ENCODE results near the gene RPL13A. TPM values are rescaled to one million over a fixed set of nuclear protein-coding genes. Genes with fewer than 3 reads are reported as not detected.
"Not testable (repeated sequence)": the region's sequence is repeated elsewhere in the genome, so short reads cannot be mapped to it uniquely, and the experiment has no call there.

Gene RPL13A
- total and polyA plus RNA-seq, 8 donors: 1,924 to 4,076 (median 3,551) TPM

DNA sequence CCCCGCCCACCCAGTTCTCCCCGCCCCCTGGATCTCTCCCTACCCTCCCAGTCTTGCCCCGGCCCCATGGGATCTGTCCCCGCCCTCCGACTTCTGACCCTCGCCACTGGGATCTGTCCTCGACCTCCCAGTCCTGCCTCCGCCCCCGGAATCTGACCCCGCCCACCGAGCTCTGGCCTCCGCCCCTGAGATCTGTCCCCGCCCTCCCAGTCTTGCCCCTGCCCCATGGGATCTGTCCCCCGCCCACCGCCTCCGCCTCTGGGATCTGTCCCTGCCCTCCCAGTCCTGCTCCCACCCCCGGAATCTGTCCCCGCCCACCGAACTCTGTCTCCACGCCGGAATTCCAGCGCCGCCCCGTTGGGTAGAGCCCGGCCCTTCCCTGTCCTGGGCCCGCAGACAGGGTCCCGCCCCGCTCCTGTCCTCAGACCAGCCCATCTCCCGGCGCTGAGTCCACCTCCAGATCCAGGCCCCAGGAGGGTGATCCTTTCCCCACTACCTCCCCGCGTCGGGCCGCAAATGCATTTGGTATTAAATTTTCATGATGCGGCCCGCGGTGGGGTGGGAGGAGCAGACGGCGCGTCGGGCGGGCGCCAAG, 44.5 kb upstream of the RPL13A start:
- H3K36me3 ChIP-seq: peaks cover 0 to 18% of the 10 kb centered on the region in 2 donors
- peak; percentile 85 for ATAC-seq
- TF ChIP-seq, protein P1, sequence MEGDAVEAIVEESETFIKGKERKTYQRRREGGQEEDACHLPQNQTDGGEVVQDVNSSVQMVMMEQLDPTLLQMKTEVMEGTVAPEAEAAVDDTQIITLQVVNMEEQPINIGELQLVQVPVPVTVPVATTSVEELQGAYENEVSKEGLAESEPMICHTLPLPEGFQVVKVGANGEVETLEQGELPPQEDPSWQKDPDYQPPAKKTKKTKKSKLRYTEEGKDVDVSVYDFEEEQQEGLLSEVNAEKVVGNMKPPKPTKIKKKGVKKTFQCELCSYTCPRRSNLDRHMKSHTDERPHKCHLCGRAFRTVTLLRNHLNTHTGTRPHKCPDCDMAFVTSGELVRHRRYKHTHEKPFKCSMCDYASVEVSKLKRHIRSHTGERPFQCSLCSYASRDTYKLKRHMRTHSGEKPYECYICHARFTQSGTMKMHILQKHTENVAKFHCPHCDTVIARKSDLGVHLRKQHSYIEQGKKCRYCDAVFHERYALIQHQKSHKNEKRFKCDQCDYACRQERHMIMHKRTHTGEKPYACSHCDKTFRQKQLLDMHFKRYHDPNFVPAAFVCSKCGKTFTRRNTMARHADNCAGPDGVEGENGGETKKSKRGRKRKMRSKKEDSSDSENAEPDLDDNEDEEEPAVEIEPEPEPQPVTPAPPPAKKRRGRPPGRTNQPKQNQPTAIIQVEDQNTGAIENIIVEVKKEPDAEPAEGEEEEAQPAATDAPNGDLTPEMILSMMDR (IDR thresholded peaks at IDR 0.05): no peak
- peak; percentile 67 to 97 (median 92) for DNase-seq
- peak overlapping the region; percentile 62 to 84 for H3K4me3 ChIP-seq
- no peaks in the 10 kb centered on the region for H3K9me3 ChIP-seq
- peak overlapping the region; percentile 73 to 77 for H3K27ac ChIP-seq
- peaks cover 0 to 31% of the 10 kb centered on the region in 2 donors for H3K4me1 ChIP-seq
- H3K27me3 ChIP-seq: peaks cover 35 to 50% of the 10 kb centered on the region in 2 donors
- intact Hi-C loops (cut with DNase I): loop anchor here in 1 of 2 donors (5.0 kb wide), 1 partner anchor 51 kb away; no protein-coding TSS in a partner anchor

DNA sequence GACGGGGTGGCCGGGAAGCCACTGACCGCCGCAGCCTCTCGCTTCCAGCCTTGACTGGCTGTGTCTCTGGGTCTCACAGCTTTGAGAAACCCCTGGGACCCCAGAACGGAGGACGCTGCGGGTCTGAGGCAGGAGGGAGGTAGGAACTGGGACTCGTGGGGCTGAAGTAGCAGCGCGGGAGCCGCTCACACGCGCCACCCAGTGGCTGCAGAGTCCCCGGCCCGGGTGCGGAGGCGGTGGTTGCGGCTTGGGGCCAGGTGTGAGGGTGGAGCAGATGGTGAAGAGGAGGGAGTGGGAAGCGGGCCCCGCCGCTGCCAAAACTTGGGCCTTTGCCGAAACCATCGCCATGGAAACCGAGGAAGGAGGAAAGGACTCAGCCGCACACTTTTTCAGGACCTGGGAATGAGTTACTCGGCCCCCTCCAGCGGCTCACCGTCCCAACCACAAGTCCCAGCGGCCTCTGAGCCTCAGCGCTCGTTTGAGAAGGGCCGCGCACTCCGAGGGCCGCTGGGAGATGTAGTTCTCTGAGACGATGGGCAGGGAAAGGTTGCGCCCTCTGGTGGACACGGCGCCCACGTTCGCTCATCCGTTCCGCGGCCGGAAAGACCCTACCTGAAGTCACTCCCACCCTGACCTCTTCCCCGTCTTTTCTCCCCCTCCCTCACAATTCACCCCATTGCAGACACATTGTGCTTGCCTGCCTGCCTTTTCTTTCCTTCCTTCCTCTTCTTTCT, 43.9 kb upstream of the RPL13A start:
- peak; percentile 93 for ATAC-seq
- H3K9me3 ChIP-seq: no peaks in the 10 kb centered on the region
- TF ChIP-seq, protein P1 (IDR thresholded peaks at IDR 0.05): peak; percentile 67 to 90
- H3K27me3 ChIP-seq: peaks cover 28 to 43% of the 10 kb centered on the region in 2 donors
- H3K27ac ChIP-seq: peak overlapping the region; percentile 73 to 77
- intact Hi-C loops (cut with DNase I): loop anchor here in 1 of 2 donors (5.0 kb wide), 1 partner anchor 51 kb away; no protein-coding TSS in a partner anchor
- peaks cover 0 to 25% of the 10 kb centered on the region in 2 donors for H3K36me3 ChIP-seq
- H3K4me3 ChIP-seq: peak overlapping the region; percentile 62 to 84
- DNase-seq: peak; percentile 94 to 98 (median 96)
- peaks cover 0 to 31% of the 10 kb centered on the region in 2 donors for H3K4me1 ChIP-seq

DNA sequence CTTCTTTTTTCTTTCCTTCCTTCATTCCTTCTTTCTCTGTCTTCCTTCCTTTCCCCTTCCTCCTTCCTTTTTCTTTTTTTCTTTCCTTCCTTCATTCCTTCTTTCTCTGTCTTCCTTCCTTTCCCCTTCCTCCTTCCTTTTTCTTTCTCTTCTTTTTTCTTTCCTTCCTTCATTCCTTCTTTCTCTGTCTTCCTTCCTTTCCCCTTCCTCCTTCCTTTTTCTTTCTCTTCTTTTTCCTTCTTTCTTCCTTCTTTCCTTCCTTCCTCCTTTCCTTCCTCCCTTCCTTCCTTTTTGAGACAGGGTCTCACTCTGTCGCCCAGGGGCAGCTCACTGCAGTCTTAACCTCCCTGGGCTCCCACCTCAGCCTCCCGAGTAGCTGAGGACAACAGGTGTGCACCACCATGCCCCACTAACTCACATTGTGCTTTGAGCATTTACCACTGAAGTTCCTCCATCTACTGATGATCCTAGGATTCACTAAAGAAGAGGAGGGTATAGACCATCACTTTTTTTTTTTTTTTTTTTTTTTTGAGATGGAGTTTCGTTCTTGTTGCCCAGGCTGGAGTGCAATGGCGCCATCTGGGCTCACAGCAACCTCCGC, 43.2 kb upstream of the RPL13A start:
- not testable (repeated sequence) for H3K27ac ChIP-seq, ATAC-seq, H3K9me3 ChIP-seq, H3K4me3 ChIP-seq
- Histone ChIP-seq H3K27me3 (peaks cover 24 to 36% of the 10 kb centered on the region in 2 donors), H3K36me3 (peaks cover 0 to 31% of the 10 kb centered on the region in 2 donors), H3K4me1 (peaks cover 0 to 34% of the 10 kb centered on the region in 2 donors)
- DNase-seq: peak in 1 of 4 donors; percentile 15
- intact Hi-C loops (cut with DNase I): loop anchor here in 1 of 2 donors (5.0 kb wide), 1 partner anchor 52 kb away; no protein-coding TSS in a partner anchor

DNA sequence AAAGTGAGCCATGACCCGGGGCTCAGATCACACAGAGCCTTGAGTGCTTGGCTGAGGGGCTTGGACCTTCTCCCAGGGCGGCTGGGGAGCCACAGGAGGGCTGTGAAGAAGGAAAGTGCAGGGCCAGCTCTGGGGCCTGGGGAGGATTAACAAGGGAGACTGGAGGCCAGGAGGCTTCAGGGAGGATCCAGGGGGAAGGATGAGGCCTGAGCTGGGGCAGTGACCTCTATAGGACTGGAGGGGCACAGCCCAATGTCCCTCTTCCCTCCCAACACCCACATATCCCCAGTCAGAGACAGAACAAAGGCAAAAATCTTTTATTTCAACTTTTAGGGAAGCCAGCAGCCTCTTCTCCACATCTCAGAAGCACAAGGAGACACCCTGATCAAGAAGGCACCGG, 41.4 kb upstream of the RPL13A start:
- no peak overlapping the region for H3K4me3 ChIP-seq
- ATAC-seq (no peak), DNase-seq (no peak)
- peaks cover 0 to 34% of the 10 kb centered on the region in 2 donors for H3K36me3 ChIP-seq
- H3K9me3 ChIP-seq: no peaks in the 10 kb centered on the region
- H3K27me3 ChIP-seq: peaks cover 8 to 18% of the 10 kb centered on the region in 2 donors
- no peak overlapping the region for H3K27ac ChIP-seq
- intact Hi-C loops (cut with DNase I): no loop called here
- TF ChIP-seq, protein P1 (IDR thresholded peaks at IDR 0.05): no peak
- peaks cover 0 to 46% of the 10 kb centered on the region in 2 donors for H3K4me1 ChIP-seq

DNA sequence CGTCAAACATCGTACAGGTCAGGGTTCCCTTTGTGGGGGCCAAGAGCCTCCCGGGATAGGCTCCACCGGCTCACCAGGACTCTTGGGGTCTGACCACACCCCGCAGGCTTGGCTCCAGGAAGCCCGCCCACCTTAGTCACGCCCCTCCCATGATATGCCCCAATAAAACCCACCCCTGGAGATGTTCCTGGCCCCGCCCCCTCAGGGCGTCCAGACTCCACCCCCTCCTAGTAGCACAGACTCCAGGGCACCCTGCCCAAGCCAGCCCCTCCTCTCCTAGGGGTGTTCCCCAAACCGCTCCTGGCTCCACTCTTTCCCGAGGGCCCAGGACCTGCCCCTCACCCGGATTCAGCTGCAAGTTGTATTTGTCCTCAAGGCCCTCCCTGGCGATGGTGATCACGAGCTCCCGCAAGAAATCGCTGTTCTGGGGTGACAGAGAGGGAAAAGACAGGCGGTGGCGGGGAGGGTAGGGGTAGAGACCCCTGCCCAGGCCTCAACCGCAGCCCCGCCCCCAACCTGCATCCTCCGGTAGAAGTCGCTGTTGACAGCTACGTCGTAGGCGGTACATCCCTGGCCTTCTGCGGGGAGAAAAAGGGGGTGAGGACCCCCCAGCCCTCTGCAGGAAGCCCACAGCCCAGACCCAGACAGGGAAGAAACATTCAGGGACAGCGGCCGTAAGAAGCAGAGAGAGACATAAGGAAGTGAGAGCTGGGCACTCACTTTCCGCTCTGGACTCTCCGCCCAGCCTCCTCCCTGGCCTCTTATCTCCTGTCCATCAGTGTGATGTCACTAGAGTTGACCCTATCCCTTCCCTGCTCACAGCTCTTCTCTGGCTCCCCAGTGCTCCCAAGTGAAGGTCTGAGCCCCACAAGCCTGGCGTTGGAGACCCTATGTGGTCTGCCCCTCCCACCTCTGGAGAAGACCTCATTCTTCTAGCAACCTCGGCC, 39.6 kb upstream of the RPL13A start:
- Histone ChIP-seq H3K27me3 (peaks cover 0 to under 1% of the 10 kb centered on the region in 2 donors), H3K36me3 (peaks cover 0 to 34% of the 10 kb centered on the region in 2 donors), H3K9me3 (no peaks in the 10 kb centered on the region), H3K4me1 (peaks cover 0 to 40% of the 10 kb centered on the region in 2 donors), H3K27ac (no peak overlapping the region), H3K4me3 (no peak overlapping the region)
- intact Hi-C loops (cut with DNase I): no loop called here
- ATAC-seq: no peak
- no peak for DNase-seq
- TF ChIP-seq, protein P1 (IDR thresholded peaks at IDR 0.05): no peak
